AG09319 (cell line): ENCODE data around the gene SEMA3G.

Source experiments
- DNase-seq: peaks from one replicate; pipeline ENCODE4 v3.0.0-alpha.2; 2010; ENCODE audit warnings: low read depth; ENCODE audit errors: extremely low read depth
- CTCF ChIP-seq: IDR thresholded peaks from 2 replicates; pipeline ENCODE4 v1.5.1; 2011; ENCODE audit warnings: low read depth, mild to moderate bottlenecking, inconsistent platforms, low read length, moderate library complexity

Gene SEMA3G

GRCh38 chr3:52429779-52430415 lies 15.0 kb downstream of the SEMA3G start:
- DNase-seq: no peak
- TF ChIP-seq CTCF: no peak

GRCh38 chr3:52429031-52429430 lies 15.9 kb downstream of the SEMA3G start:
- DNase-seq: no peak
- TF ChIP-seq CTCF: no peak

GRCh38 chr3:52428151-52429005 lies 16.5 kb downstream of the SEMA3G start:
- peak; percentile 81 for DNase-seq
- peak; percentile 84 for TF ChIP-seq CTCF

- TF ChIP-seq CTCF: no peak
- DNase-seq: no peak
Measured at GRCh38 chr3:52423173-52423572, 21.7 kb downstream of the SEMA3G start.

GRCh38 chr3:52422669-52423068 lies 22.2 kb downstream of the SEMA3G start:
- no peak for TF ChIP-seq CTCF
- DNase-seq: no peak

- TF ChIP-seq CTCF: no peak
- DNase-seq: no peak
Measured at GRCh38 chr3:52420388-52420787, 24.5 kb downstream of the SEMA3G start.

GRCh38 chr3:52415800-52416199 lies 29.1 kb downstream of the SEMA3G start:
- TF ChIP-seq CTCF: no peak
- no peak for DNase-seq
